Hematopoietic multipotent progenitor cell (in vitro differentiated cells): ENCODE data around the gene FARP2. TPM values are rescaled to one million over a fixed set of nuclear protein-coding genes. Genes with fewer than 3 reads are reported as not detected.
"Not testable (repeated sequence)": the region's sequence is repeated elsewhere in the genome, so short reads cannot be mapped to it uniquely, and the experiment has no call there.

Experiments
- DNase-seq, 3 donors: peaks; one replicate each; pipeline ENCODE4 v3.0.0-alpha.2; 2011 to 2015; ENCODE audit warnings: low read depth in 2 of 3, low spot score in 2 of 3
- total RNA-seq: library from RNA; depleted of rRNA; stranded (reverse); fragments of >200 nt; gene quantifications from one replicate; pipeline ENCODE4 v1.2.3, GENCODE V29; 2012

The FARP2 gene
- total RNA-seq, 1 donor: 14.3 TPM

- DNase-seq: no peak
Measured at GRCh38 chr2:241399941-241400922, 44.1 kb downstream of the FARP2 start.

GRCh38 chr2:241408849-241409248, 52.8 kb downstream of the FARP2 start:
- DNase-seq: no peak

GRCh38 chr2:241410739-241411176, 54.7 kb downstream of the FARP2 start:
- no peak for DNase-seq

GRCh38 chr2:241412144-241412543, 56.1 kb downstream of the FARP2 start:
- DNase-seq: no peak

GRCh38 chr2:241413501-241413900, 57.4 kb downstream of the FARP2 start:
- not testable (repeated sequence) for DNase-seq

- DNase-seq: no peak
Measured at GRCh38 chr2:241413929-241414580, 58.0 kb downstream of the FARP2 start.

GRCh38 chr2:241415196-241415595, 59.1 kb downstream of the FARP2 start:
- DNase-seq: no peak

- DNase-seq: no peak
Measured at GRCh38 chr2:241417626-241418025, 61.5 kb downstream of the FARP2 start.

- DNase-seq: no peak
Measured at GRCh38 chr2:241421330-241421729, 65.2 kb downstream of the FARP2 start.

GRCh38 chr2:241421942-241422341, 65.9 kb downstream of the FARP2 start:
- not testable (repeated sequence) for DNase-seq

GRCh38 chr2:241422350-241422749, 66.3 kb downstream of the FARP2 start:
- DNase-seq: no peak

GRCh38 chr2:241423489-241423888, 67.4 kb downstream of the FARP2 start:
- DNase-seq: peak in 1 of 3 donors; percentile 11

GRCh38 chr2:241425368-241425767, 69.3 kb downstream of the FARP2 start:
- DNase-seq: no peak

- no peak for DNase-seq
Measured at GRCh38 chr2:241430178-241430577, 74.1 kb downstream of the FARP2 start.

- DNase-seq: no peak
Measured at GRCh38 chr2:241432824-241433448, 76.9 kb downstream of the FARP2 start.

- no peak for DNase-seq
Measured at GRCh38 chr2:241437179-241437578, 81.1 kb downstream of the FARP2 start.

GRCh38 chr2:241441492-241441891, 85.4 kb downstream of the FARP2 start:
- no peak for DNase-seq

GRCh38 chr2:241443486-241444223, 87.6 kb downstream of the FARP2 start:
- DNase-seq: peak; percentile 80 to 95 (median 84)

- no peak for DNase-seq
Measured at GRCh38 chr2:241445426-241445825, 89.3 kb downstream of the FARP2 start.

- DNase-seq: not testable (repeated sequence)
Measured at GRCh38 chr2:241450092-241450491, 94.0 kb downstream of the FARP2 start.
